IMR-90 (cell line): ENCODE measurements around the gene AK2. TPM values are rescaled to one million over a fixed set of nuclear protein-coding genes. Genes with fewer than 3 reads are reported as not detected.

Source experiments
- ATAC-seq: fragments of 200-7000 bp; cut with Tn5 transposase; 2 replicates; pipeline ENCODE4 v1.9.1; 2020; ENCODE audit warnings: low read depth, mild to moderate bottlenecking, moderate library complexity
- BruUV-seq: library from RNA; stranded (reverse); fragments of 400-500 nt; replicated peaks from 2 replicates; lab custom pipeline; 2021; lab: Mats Ljungman, UMichigan
- CTCF ChIA-PET: fragments of 300-600 bp; formaldehyde crosslinking; extraction: SDS; loops from one replicate; lab custom pipeline; 2021; ENCODE audit warnings: antibody characterized with exemption; lab: Yijun Ruan, JAX
- POLR2A ChIA-PET: fragments of 300-600 bp; sonication (Branson Sonifier 250); formaldehyde crosslinking; loops from one replicate; lab custom pipeline; 2022; ENCODE audit warnings: antibody characterized with exemption; ENCODE audit not compliant: unreplicated experiment; lab: Charles Lee
- DNase-seq: peaks from one replicate; pipeline ENCODE4 v3.0.0; 2013
- H2AFZ ChIP-seq: replicated peaks from 2 replicates; pipeline ENCODE3; 2013; ENCODE audit warnings: low read length, mild to moderate bottlenecking; ENCODE audit not compliant: poor library complexity
- H2AK5ac ChIP-seq: 2 replicates; pipeline ENCODE4 v1.6.1; 2013; ENCODE audit warnings: low read depth, low read length, inconsistent platforms
- H2AK9ac ChIP-seq: replicated peaks from 2 replicates; pipeline ENCODE3; 2013; ENCODE audit warnings: mild to moderate bottlenecking, low read depth, low read length, moderate library complexity; ENCODE audit not compliant: poor library complexity
- H2BK120ac ChIP-seq: 2 replicates; pipeline ENCODE4 v1.6.1; 2013; ENCODE audit warnings: low read depth, low read length, inconsistent platforms
- H2BK15ac ChIP-seq: 3 replicates; pipeline ENCODE4 v1.6.1; 2013; ENCODE audit warnings: low read depth, low read length, inconsistent platforms
- H2BK20ac ChIP-seq: 2 replicates; pipeline ENCODE4 v1.6.1; 2013; ENCODE audit warnings: low read depth, mild to moderate bottlenecking, inconsistent platforms, low read length, moderate library complexity
- H2BK5ac ChIP-seq: 2 replicates; pipeline ENCODE4 v1.6.1; 2013; ENCODE audit warnings: mild to moderate bottlenecking, low read depth, low read length, inconsistent platforms; ENCODE audit not compliant: poor library complexity, severe bottlenecking
- H3K14ac ChIP-seq: replicated peaks from 2 replicates; pipeline ENCODE4 v1.6.1; 2013; ENCODE audit warnings: low read depth, low read length, inconsistent platforms
- H3K18ac ChIP-seq: 2 replicates; pipeline ENCODE4 v1.6.1; 2013; ENCODE audit warnings: low read depth, low read length, control low read depth
- H3K23ac ChIP-seq: 2 replicates; pipeline ENCODE4 v1.6.1; 2013; ENCODE audit warnings: low read depth, low read length, inconsistent platforms
- H3K27ac ChIP-seq: 2 replicates; pipeline ENCODE4 v1.5.1; 2013; ENCODE audit warnings: mild to moderate bottlenecking, control low read depth, low read length; ENCODE audit not compliant: insufficient read depth
- H3K27me3 ChIP-seq: 2 replicates; pipeline ENCODE4 v1.6.1; 2013; ENCODE audit warnings: low read length; ENCODE audit not compliant: control insufficient read depth, insufficient read depth
- H3K36me3 ChIP-seq: 2 replicates; pipeline ENCODE4 v1.6.1; 2013; ENCODE audit warnings: low read length, mixed read lengths; ENCODE audit not compliant: control insufficient read depth, insufficient read depth
- H3K4ac ChIP-seq: 2 replicates; pipeline ENCODE4 v1.6.1; 2013; ENCODE audit warnings: low read depth, low read length, inconsistent platforms
- H3K4me1 ChIP-seq: 2 replicates; pipeline ENCODE4 v1.6.1; 2013; ENCODE audit warnings: low read length, mixed read lengths; ENCODE audit not compliant: control insufficient read depth, insufficient read depth
- H3K4me2 ChIP-seq: 2 replicates; pipeline ENCODE4 v1.6.1; 2013; ENCODE audit warnings: low read depth, mild to moderate bottlenecking, control low read depth, low read length, moderate library complexity
- H3K4me3 ChIP-seq: 2 replicates; pipeline ENCODE4 v1.5.1; 2013; ENCODE audit warnings: low read depth, mild to moderate bottlenecking, control low read depth, low read length, moderate library complexity; ENCODE audit not compliant: insufficient read depth
- H3K56ac ChIP-seq: 2 replicates; pipeline ENCODE4 v1.6.1; 2013; ENCODE audit warnings: low read length, inconsistent platforms; ENCODE audit not compliant: insufficient read depth; ENCODE audit errors: extremely low read depth
- H3K79me1 ChIP-seq, 2 experiments: 2 replicates each; pipeline ENCODE4 v1.6.1; 2013; ENCODE audit warnings: low read length in 2 of 2, inconsistent platforms in 1 of 2, low read depth in 1 of 2
- H3K9ac ChIP-seq: 2 replicates; pipeline ENCODE4 v1.6.1; 2013; ENCODE audit warnings: low read depth, low read length, control low read depth
- H3K9me1 ChIP-seq: 2 replicates; pipeline ENCODE4 v1.6.1; 2013; ENCODE audit warnings: low read length, inconsistent platforms; ENCODE audit not compliant: insufficient read depth
- H3K9me3 ChIP-seq: 2 replicates; pipeline ENCODE4 v1.6.1; 2013; ENCODE audit warnings: low read length; ENCODE audit not compliant: control insufficient read depth, insufficient read depth
- H4K20me1 ChIP-seq: 2 replicates; pipeline ENCODE4 v1.6.1; 2013; ENCODE audit warnings: low read length, inconsistent platforms; ENCODE audit not compliant: insufficient read depth
- H4K5ac ChIP-seq: 2 replicates; pipeline ENCODE4 v1.6.1; 2013; ENCODE audit warnings: mild to moderate bottlenecking, low read depth, low read length, control low read depth
- H4K8ac ChIP-seq, 2 experiments: 2 replicates each; pipeline ENCODE4 v1.6.1; 2013; ENCODE audit warnings: low read depth in 2 of 2, low read length in 2 of 2, control low read depth in 1 of 2, inconsistent platforms in 1 of 2
- H4K91ac ChIP-seq: 2 replicates; pipeline ENCODE4 v1.6.1; 2013; ENCODE audit warnings: low read depth, low read length, inconsistent platforms; ENCODE audit not compliant: insufficient read depth
- BHLHE40 ChIP-seq: fragments of 150-350 bp; IDR thresholded peaks from 2 replicates; pipeline ENCODE4 v1.6.1; 2016; ENCODE audit warnings: mild to moderate bottlenecking, low read depth, low read length
- CEBPB ChIP-seq: IDR thresholded peaks from 2 replicates; pipeline ENCODE4 v1.6.1; 2012; ENCODE audit warnings: low read depth, low read length, improper control_type of control experiment
- CHD1 ChIP-seq: IDR thresholded peaks from 2 replicates; pipeline ENCODE4 v1.6.1; 2012; ENCODE audit warnings: low read depth, low read length, improper control_type of control experiment
- CTCF ChIP-seq: conservative IDR thresholded peaks from 2 replicates; pipeline ENCODE4 v1.5.1; 2012; ENCODE audit warnings: mild to moderate bottlenecking, low read depth, low read length, improper control_type of control experiment
- ELK1 ChIP-seq: fragments of 150-350 bp; IDR thresholded peaks from 2 replicates; pipeline ENCODE4 v1.6.1; 2016; ENCODE audit warnings: low read depth, mild to moderate bottlenecking, low read length, moderate library complexity, borderline replicate concordance
- MAFK ChIP-seq: IDR thresholded peaks from 2 replicates; pipeline ENCODE4 v1.6.1; 2012; ENCODE audit warnings: low read depth, low read length, improper control_type of control experiment
- MAZ ChIP-seq: IDR thresholded peaks from 2 replicates; pipeline ENCODE4 v1.6.1; 2012; ENCODE audit warnings: low read depth, mild to moderate bottlenecking, low read length, improper control_type of control experiment, moderate library complexity, borderline replicate concordance
- MXI1 ChIP-seq: IDR thresholded peaks from 2 replicates; pipeline ENCODE4 v1.6.1; 2012; ENCODE audit warnings: low read depth, mild to moderate bottlenecking, low read length, moderate library complexity, borderline replicate concordance
- NFE2L2 ChIP-seq: fragments of 150-350 bp; IDR thresholded peaks from 2 replicates; pipeline ENCODE4 v1.6.1; 2016; ENCODE audit warnings: low read depth, mild to moderate bottlenecking, low read length
- POLR2A ChIP-seq: IDR thresholded peaks from 2 replicates; pipeline ENCODE4 v1.6.1; 2012; ENCODE audit warnings: mild to moderate bottlenecking, low read depth, low read length
- RAD21 ChIP-seq: IDR thresholded peaks from 2 replicates; pipeline ENCODE4 v1.6.1; 2012; ENCODE audit warnings: low read length, improper control_type of control experiment
- RCOR1 ChIP-seq: IDR thresholded peaks from 2 replicates; pipeline ENCODE4 v1.6.1; 2012; ENCODE audit warnings: mild to moderate bottlenecking, low read length, improper control_type of control experiment; ENCODE audit not compliant: insufficient replicate concordance
- RFX5 ChIP-seq: IDR thresholded peaks from 2 replicates; pipeline ENCODE4 v1.8.0; 2012; ENCODE audit warnings: low read depth, mild to moderate bottlenecking, low read length, moderate library complexity
- SMC3 ChIP-seq: fragments of 150-350 bp; IDR thresholded peaks from 2 replicates; pipeline ENCODE4 v1.6.1; 2016; ENCODE audit warnings: low read depth, mild to moderate bottlenecking, antibody characterized with exemption, low read length, moderate library complexity
- USF2 ChIP-seq: fragments of 150-350 bp; IDR thresholded peaks from 2 replicates; pipeline ENCODE4 v1.6.1; 2017; ENCODE audit warnings: mild to moderate bottlenecking, antibody characterized with exemption, low read length, low read depth
- WGBS, 2 experiments: methylation state at CpG; one replicate each; pipeline versions ENCODE4 v1.1.5 to v1.1.7; 2013; ENCODE audit warnings: missing lambda C conversion rate in 2 of 2; ENCODE audit not compliant: insufficient read length in 1 of 2; ENCODE audit errors: extremely low coverage in 2 of 2; 5-methylcytosine and 5-hydroxymethylcytosine counted together
- dilution Hi-C: fragments of 300-500 bp; cut with HindIII; formaldehyde crosslinking; loops from one replicate; pipeline ENCODE4 v1.14.3; 2018; ENCODE audit warnings: low sequenced_read_pairs; ENCODE audit not compliant: unreplicated experiment
- in situ Hi-C: fragments of 300-500 bp; cut with MboI; formaldehyde crosslinking; loops from 3 replicates; pipeline ENCODE4 v1.14.3; 2019; ENCODE audit warnings: low sequenced_read_pairs, inconsistent platforms, mixed read lengths
- intact Hi-C: fragments of 100-400 bp; cut with micrococcal nuclease; formaldehyde crosslinking; loops from 2 replicates; pipeline ENCODE4 v1.10.0; 2022
- polyA plus RNA-seq, 3 experiments: library from polyadenylated mRNA; depleted of rRNA; stranded (reverse); fragments of >200 nt; gene quantifications; 2 replicates each; pipeline ENCODE4 v1.2.3, GENCODE V29; 2012; ENCODE audit warnings: low replicate concordance in 1 of 3
- total RNA-seq: library from RNA; depleted of rRNA; stranded (reverse); fragments of >200 nt; gene quantifications from 2 replicates; pipeline ENCODE4 v1.2.3, GENCODE V29; 2012

The AK2 gene
- total and polyA plus RNA-seq, 2 of the 4 experiments (the other 2 are of a cell fraction) = 118 to 203 TPM

GRCh38 chr1:32958827-32959226 lies 77.9 kb downstream of the AK2 start:
- no peak overlapping the region for H2BK5ac ChIP-seq
- peaks cover 28% of the 10 kb centered on the region for H4K20me1 ChIP-seq
- H3K23ac ChIP-seq = no peak overlapping the region
- H3K79me1 ChIP-seq = peaks cover 41 to 67% of the 10 kb centered on the region in 2 experiments
- H3K14ac ChIP-seq = no peak overlapping the region
- H2AK9ac ChIP-seq = no peak overlapping the region
- peaks cover 10% of the 10 kb centered on the region for H3K4me1 ChIP-seq
- H3K4ac ChIP-seq = no peak overlapping the region
- CTCF ChIA-PET = interaction anchor here (0.7 kb wide), 1 partner anchor 114 kb away, joined by 4 read pairs; no protein-coding TSS in a partner anchor
- no peak overlapping the region for H3K4me2 ChIP-seq
- H2BK15ac ChIP-seq = no peak overlapping the region
- H3K56ac ChIP-seq = no peak overlapping the region
- POLR2A ChIA-PET = no interaction called here
- H4K8ac ChIP-seq = no peak overlapping the region
- no peak overlapping the region for H2BK120ac ChIP-seq
- 100% methylated on average over 1 of the region's 1 CpG; no CpG with 5 or more reads in 1 of the 2 experiments for WGBS, 2 experiments
- no peaks in the 10 kb centered on the region for H3K9me3 ChIP-seq
- H2BK20ac ChIP-seq = no peak overlapping the region
- TF ChIP-seq MAFK (no peak), RFX5 (no peak), SMC3 (no peak), POLR2A (no peak), MAZ (no peak), CTCF (no peak), USF2 (no peak), NFE2L2 (no peak), BHLHE40 (no peak), RAD21 (no peak), CHD1 (no peak), RCOR1 (no peak), ELK1 (no peak), CEBPB (no peak), MXI1 (no peak)
- H3K9me1 ChIP-seq = peaks cover 11% of the 10 kb centered on the region
- no peak overlapping the region for H3K27ac ChIP-seq
- no peak overlapping the region for H3K9ac ChIP-seq
- H3K4me3 ChIP-seq = no peak overlapping the region
- H3K36me3 ChIP-seq = no peaks in the 10 kb centered on the region
- intact Hi-C loops = no loop called here
- no peak overlapping the region for H2AFZ ChIP-seq
- in situ Hi-C loops = no loop called here
- no peak for DNase-seq
- BruUV-seq = no TSS peak
- H4K91ac ChIP-seq = no peak overlapping the region
- dilution Hi-C loops = no loop called here
- no peak for ATAC-seq
- no peak overlapping the region for H2AK5ac ChIP-seq
- H4K5ac ChIP-seq = no peak overlapping the region
- no peak overlapping the region for H3K18ac ChIP-seq
- H3K27me3 ChIP-seq = no peaks in the 10 kb centered on the region
